ENCODE results near the gene ST8SIA3. TPM values are rescaled to one million over a fixed set of nuclear protein-coding genes. Genes with fewer than 3 reads are reported as not detected.

The ST8SIA3 gene
- polyA plus RNA-seq, 1 donor (not counting 4 experiments of a cell fraction or from before 2014, with no cell fraction given) = not detected

DNA sequence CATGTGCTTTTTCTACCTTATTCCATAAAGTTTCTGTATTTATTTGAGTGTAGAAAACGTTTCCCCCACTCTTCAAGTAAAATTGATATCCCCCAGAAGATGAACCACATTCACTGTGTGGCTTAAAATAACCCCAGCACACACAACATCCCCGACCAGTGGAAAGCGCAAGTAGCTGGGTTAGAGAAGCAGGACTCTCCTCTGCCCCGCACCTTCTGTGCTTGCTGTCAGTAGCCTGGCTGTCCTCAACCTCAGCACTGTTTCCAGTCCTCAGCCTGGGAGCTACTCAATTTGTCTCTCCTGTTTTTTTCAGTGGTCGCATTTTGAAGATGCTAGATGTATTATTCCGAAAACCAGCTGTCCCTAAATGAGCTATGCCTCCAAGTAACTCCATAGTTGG is 18.0 kb upstream of the ST8SIA3 start:
- no peak overlapping the region for H3K4me2 ChIP-seq (ENCODE audit: control insufficient read depth, extremely low read depth, insufficient read depth, low read depth, low read length)
- no peak overlapping the region for H3K27ac ChIP-seq (ENCODE audit: control insufficient read depth, insufficient read depth, low read length)
- no peak overlapping the region for H3K4me3 ChIP-seq (ENCODE audit: control insufficient read depth in 2 of 3, extremely low read depth in 1 of 3, insufficient read depth in 2 of 3, low read depth in 1 of 3, low read length in 3 of 3)
- no peak overlapping the region for H2AFZ ChIP-seq (ENCODE audit: control insufficient read depth, low read length)
- no peaks in the 10 kb centered on the region for H3K79me2 ChIP-seq (ENCODE audit: control insufficient read depth, insufficient read depth, low read length)
- DNase-seq (ENCODE audit: low read depth, low spot score) = no peak
- no peaks in the 10 kb centered on the region for H4K20me1 ChIP-seq (ENCODE audit: control insufficient read depth, extremely low read depth, insufficient read depth, low read length)
- no peaks in the 10 kb centered on the region for H3K9me1 ChIP-seq (ENCODE audit: control insufficient read depth, extremely low read depth, insufficient read depth, low read length)
- no peak for FAIRE-seq
- H3K4me1 ChIP-seq (ENCODE audit: control insufficient read depth, extremely low read depth, insufficient read depth, low read length) = peaks cover 5% of the 10 kb centered on the region
- no peaks in the 10 kb centered on the region for H3K27me3 ChIP-seq (ENCODE audit: control insufficient read depth, extremely low read depth, insufficient read depth, low read length)
- no peak overlapping the region for H3K9ac ChIP-seq (ENCODE audit: control insufficient read depth, extremely low read depth, insufficient read depth, low read length)
- dilution Hi-C loops (cut with MboI; ENCODE audit: extremely low pct_ligation_motif_present, low sequenced_read_pairs) = no loop called here
- no peaks in the 10 kb centered on the region for H3K9me3 ChIP-seq (ENCODE audit: control insufficient read depth, low read depth, low read length)
- no peaks in the 10 kb centered on the region for H3K36me3 ChIP-seq (ENCODE audit: control insufficient read depth in 2 of 2, extremely low read depth in 1 of 2, insufficient read depth in 2 of 2, low read length in 2 of 2)
- no peak for TF ChIP-seq EZH2 (IDR thresholded peaks at IDR 0.05; ENCODE audit: low read length)
- no peak for TF ChIP-seq CTCF (optimal IDR thresholded peaks at IDR 0.05 in 1 of 3, IDR thresholded peaks at IDR 0.05 in 1 of 3, conservative IDR thresholded peaks at IDR 0.05 in 1 of 3; ENCODE audit: extremely low read depth in 1 of 3, insufficient read depth in 2 of 3, low read length in 3 of 3)

- no peak for DNase-seq (ENCODE audit: low read depth, low spot score)
- no peak overlapping the region for H3K9ac ChIP-seq (ENCODE audit: control insufficient read depth, extremely low read depth, insufficient read depth, low read length)
- no peaks in the 10 kb centered on the region for H3K9me1 ChIP-seq (ENCODE audit: control insufficient read depth, extremely low read depth, insufficient read depth, low read length)
- no peak overlapping the region for H3K4me2 ChIP-seq (ENCODE audit: control insufficient read depth, extremely low read depth, insufficient read depth, low read depth, low read length)
- no peaks in the 10 kb centered on the region for H3K36me3 ChIP-seq (ENCODE audit: control insufficient read depth in 2 of 2, extremely low read depth in 1 of 2, insufficient read depth in 2 of 2, low read length in 2 of 2)
- H4K20me1 ChIP-seq (ENCODE audit: control insufficient read depth, extremely low read depth, insufficient read depth, low read length) = no peaks in the 10 kb centered on the region
- dilution Hi-C loops (cut with MboI; ENCODE audit: extremely low pct_ligation_motif_present, low sequenced_read_pairs) = no loop called here
- H3K27me3 ChIP-seq (ENCODE audit: control insufficient read depth, extremely low read depth, insufficient read depth, low read length) = no peaks in the 10 kb centered on the region
- H3K79me2 ChIP-seq (ENCODE audit: control insufficient read depth, insufficient read depth, low read length) = no peaks in the 10 kb centered on the region
- H3K27ac ChIP-seq (ENCODE audit: control insufficient read depth, insufficient read depth, low read length) = no peak overlapping the region
- no peak for FAIRE-seq
- H3K9me3 ChIP-seq (ENCODE audit: control insufficient read depth, low read depth, low read length) = no peaks in the 10 kb centered on the region
- H3K4me3 ChIP-seq (ENCODE audit: control insufficient read depth in 2 of 3, extremely low read depth in 1 of 3, insufficient read depth in 2 of 3, low read depth in 1 of 3, low read length in 3 of 3) = no peak overlapping the region
- TF ChIP-seq CTCF (optimal IDR thresholded peaks at IDR 0.05 in 1 of 3, IDR thresholded peaks at IDR 0.05 in 1 of 3, conservative IDR thresholded peaks at IDR 0.05 in 1 of 3; ENCODE audit: extremely low read depth in 1 of 3, insufficient read depth in 2 of 3, low read length in 3 of 3) (no peak), EZH2 (IDR thresholded peaks at IDR 0.05; ENCODE audit: low read length) (no peak)
- no peak overlapping the region for H2AFZ ChIP-seq (ENCODE audit: control insufficient read depth, low read length)
- H3K4me1 ChIP-seq (ENCODE audit: control insufficient read depth, extremely low read depth, insufficient read depth, low read length) = peaks cover 4% of the 10 kb centered on the region
These were observed 16.0 kb upstream of the ST8SIA3 start for GRCh38 chr18:57336343-57336742.

All from keratinocyte (primary cell).